HUES64 (cell line): Measurements from ENCODE around the gene NUP107.

Source experiments
- H3K27ac ChIP-seq: 2 replicates; pipeline ENCODE4 v1.7.0; 2013; ENCODE audit warnings: low read depth, low read length, inconsistent platforms
- H3K27me3 ChIP-seq: 2 replicates; pipeline ENCODE4 v1.6.1; 2013; ENCODE audit warnings: mild to moderate bottlenecking, low read length; ENCODE audit not compliant: insufficient read depth
- H3K36me3 ChIP-seq: 2 replicates; pipeline ENCODE4 v1.6.1; 2013; ENCODE audit warnings: mild to moderate bottlenecking, low read length; ENCODE audit not compliant: insufficient read depth
- H3K4me1 ChIP-seq: 2 replicates; pipeline ENCODE4 v1.6.1; 2013; ENCODE audit warnings: mild to moderate bottlenecking, low read length, moderate library complexity; ENCODE audit not compliant: insufficient read depth
- H3K4me3 ChIP-seq: 2 replicates; pipeline ENCODE4 v1.5.1; 2013; ENCODE audit warnings: mild to moderate bottlenecking, low read length, moderate library complexity
- H3K9ac ChIP-seq: 2 replicates; pipeline ENCODE4 v1.6.1; 2013; ENCODE audit warnings: mild to moderate bottlenecking, low read depth, low read length
- H3K9me3 ChIP-seq: 2 replicates; pipeline ENCODE4 v1.6.1; 2013; ENCODE audit warnings: low read depth, low read length; ENCODE audit not compliant: insufficient read depth
- WGBS: fragments of 150-250, 120-280 bp; methylation state at CpG from one replicate; pipeline ENCODE4 v1.1.7; 2013; ENCODE audit warnings: missing lambda C conversion rate; 5-methylcytosine and 5-hydroxymethylcytosine counted together

NUP107 gene

DNA sequence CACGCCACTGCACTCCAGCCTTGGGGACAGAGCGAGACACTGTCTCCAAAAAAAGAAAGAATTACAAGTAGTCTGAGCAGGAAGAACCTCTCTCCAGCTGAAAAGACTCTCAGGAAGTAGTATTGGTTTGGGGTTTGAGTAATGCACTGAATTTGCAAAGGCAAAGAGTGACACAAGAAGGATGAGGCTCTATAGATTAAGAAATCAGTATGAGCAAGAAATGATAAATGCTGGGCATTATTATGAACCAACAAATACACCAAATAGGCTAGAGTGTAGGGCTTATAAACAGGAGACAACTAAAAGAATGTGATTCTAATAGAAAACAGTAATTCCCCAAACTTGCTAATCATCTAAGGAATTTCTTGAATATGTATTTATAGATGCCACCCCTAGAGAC is 56.6 kb downstream of the NUP107 start:
- H3K27me3 ChIP-seq, result no peaks in the 10 kb centered on the region
- H3K9me3 ChIP-seq, result no peaks in the 10 kb centered on the region
- no peak overlapping the region for H3K27ac ChIP-seq
- no peak overlapping the region for H3K9ac ChIP-seq
- no peak overlapping the region for H3K4me3 ChIP-seq
- peaks cover 9% of the 10 kb centered on the region; the same call in 1 of the 2 replicates for H3K4me1 ChIP-seq
- WGBS, result 94% methylated on average over 2 of the region's 2 CpGs
- H3K36me3 ChIP-seq, result peaks cover 52% of the 10 kb centered on the region

DNA sequence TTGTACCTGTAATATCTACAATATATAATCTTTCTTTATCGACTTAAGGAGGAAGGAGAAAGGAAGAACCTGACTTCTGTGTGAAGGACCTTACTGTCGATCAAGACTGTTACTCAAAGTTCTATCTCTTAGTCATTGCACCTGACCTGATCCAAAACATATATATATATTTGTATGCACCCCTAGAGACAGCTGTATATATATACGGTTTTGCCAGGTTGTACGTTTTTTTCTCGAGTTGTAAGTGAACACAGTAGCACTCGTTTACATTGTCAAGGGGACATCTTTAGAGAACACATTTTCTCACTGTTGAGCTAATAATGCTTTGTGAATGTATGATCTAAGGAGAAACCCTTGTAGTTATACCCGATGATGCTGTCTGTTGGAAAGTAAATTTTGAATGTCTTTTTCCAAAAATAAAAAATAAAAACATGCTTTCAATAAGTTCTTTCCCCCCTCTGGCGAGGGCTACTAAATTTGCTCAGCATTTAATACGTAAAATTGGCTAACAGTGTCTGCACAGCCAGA is 58.7 kb downstream of the NUP107 start:
- 87% methylated on average over 6 of the region's 9 CpGs for WGBS
- Histone ChIP-seq H3K27me3 (no peaks in the 10 kb centered on the region), H3K36me3 (peaks cover 46% of the 10 kb centered on the region), H3K4me3 (peak overlapping the region; percentile 75), H3K9me3 (no peaks in the 10 kb centered on the region), H3K9ac (peak overlapping the region; percentile 77), H3K27ac (0 out of 2 replicates have a peak overlapping the region, but pooled peaks have one; percentile 9), H3K4me1 (peaks cover 9% of the 10 kb centered on the region; the same call in 1 of the 2 replicates)

DNA sequence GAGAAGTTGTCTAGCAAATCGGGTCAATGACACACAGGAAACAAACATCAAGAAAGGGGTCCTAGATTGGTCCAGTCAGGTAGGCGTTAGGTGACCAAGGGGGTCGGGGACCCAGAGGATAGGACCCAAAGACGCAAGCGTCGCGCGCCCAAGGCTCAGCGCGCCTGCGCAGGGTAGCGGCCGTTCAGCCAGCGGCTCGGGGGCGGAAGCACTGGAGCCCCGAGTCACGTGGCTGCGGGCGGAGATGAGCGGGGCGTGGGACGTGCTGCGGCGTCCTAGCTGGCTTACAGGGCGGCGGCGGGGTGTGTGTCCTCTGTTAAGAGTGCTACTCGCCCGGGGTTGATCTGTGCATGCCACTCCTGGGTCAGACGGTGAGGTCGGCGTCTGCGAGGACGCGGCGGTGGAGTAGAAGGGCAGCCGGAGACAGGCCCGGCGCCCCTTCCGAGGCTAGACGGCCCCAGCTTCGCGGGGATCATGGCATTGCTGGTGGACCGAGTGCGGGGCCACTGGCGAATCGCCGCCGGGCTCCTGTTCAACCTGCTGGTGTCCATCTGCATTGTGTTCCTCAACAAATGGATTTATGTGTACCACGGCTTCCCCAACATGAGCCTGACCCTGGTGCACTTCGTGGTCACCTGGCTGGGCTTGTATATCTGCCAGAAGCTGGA is 59.3 kb downstream of the NUP107 start, which contains the start of gene SLC35E3:
TSS of gene SLC35E3 (plus strand) at position 273 of the 668 bp plus-strand sequence. CDS start at position 475, 202 bp downstream.
- Histone ChIP-seq H3K9me3 (no peaks in the 10 kb centered on the region), H3K27me3 (no peaks in the 10 kb centered on the region), H3K36me3 (peaks cover 46% of the 10 kb centered on the region), H3K4me1 (peaks cover 9% of the 10 kb centered on the region; the same call in 1 of the 2 replicates), H3K4me3 (peak within 1 kb of the TSS; percentile 75), H3K9ac (peak within 1 kb of the TSS; percentile 77), H3K27ac (peak within 1 kb of the TSS; percentile 42; the same call in 1 of the 2 replicates)
- WGBS, result 3% methylated on average over 52 of the region's 52 CpGs

DNA sequence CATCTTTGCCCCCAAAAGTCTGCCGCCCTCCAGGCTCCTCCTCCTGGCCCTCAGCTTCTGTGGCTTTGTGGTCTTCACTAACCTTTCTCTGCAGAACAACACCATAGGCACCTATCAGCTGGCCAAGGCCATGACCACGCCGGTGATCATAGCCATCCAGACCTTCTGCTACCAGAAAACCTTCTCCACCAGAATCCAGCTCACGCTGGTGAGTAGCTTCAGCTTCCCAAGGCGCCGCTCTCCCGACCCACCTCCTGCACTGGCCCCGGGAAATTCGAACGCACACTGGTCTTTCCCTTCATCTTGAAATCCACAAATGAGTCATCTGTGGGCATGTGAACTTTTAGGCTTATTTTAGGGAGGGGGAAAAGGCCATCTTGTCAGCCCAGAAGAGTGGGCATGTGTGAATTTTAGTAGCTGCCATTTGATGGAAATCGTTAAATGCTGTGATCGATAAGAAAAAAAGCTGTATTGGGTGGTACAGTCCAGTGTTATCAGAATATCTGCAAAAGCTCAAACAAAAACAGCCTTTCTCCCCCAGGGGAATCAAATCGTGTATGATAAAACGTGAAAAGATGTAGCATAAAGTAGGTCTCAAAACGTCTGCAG is 59.9 kb downstream of the NUP107 start:
- Histone ChIP-seq H3K4me3 (peak overlapping the region; percentile 75), H3K4me1 (peaks cover 9% of the 10 kb centered on the region; the same call in 1 of the 2 replicates), H3K27ac (peak overlapping the region; percentile 42; the same call in 1 of the 2 replicates), H3K36me3 (peaks cover 43% of the 10 kb centered on the region), H3K9ac (peak overlapping the region; percentile 77), H3K27me3 (no peaks in the 10 kb centered on the region), H3K9me3 (no peaks in the 10 kb centered on the region)
- WGBS, result 12% methylated on average over 14 of the region's 15 CpGs

DNA sequence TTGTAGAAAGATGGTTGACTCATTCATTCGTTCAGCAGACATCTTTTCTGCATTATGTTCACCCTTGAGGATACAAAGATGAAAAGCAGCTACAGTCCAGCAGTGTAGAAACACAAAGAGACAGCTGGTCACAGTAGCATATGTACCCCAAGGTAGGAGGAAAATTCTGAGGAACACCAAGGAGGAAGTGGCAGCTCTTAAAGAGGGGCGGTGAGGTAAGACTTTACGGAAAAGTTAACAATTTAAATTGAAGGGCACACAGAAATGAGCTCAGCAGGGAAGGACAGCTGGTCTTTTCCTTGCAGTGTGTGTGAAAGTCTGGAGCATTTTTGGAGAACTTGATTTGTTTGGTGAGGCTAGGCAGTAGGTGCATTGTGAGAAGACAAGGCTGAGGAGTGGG is 62.7 kb downstream of the NUP107 start:
- peaks cover 9% of the 10 kb centered on the region; the same call in 1 of the 2 replicates for H3K4me1 ChIP-seq
- no peak overlapping the region for H3K9ac ChIP-seq
- H3K27ac ChIP-seq, result no peak overlapping the region
- H3K36me3 ChIP-seq, result peaks cover 40% of the 10 kb centered on the region
- no peak overlapping the region for H3K4me3 ChIP-seq
- H3K9me3 ChIP-seq, result no peaks in the 10 kb centered on the region
- no peaks in the 10 kb centered on the region for H3K27me3 ChIP-seq
- WGBS, result 91% methylated on average over 3 of the region's 3 CpGs

DNA sequence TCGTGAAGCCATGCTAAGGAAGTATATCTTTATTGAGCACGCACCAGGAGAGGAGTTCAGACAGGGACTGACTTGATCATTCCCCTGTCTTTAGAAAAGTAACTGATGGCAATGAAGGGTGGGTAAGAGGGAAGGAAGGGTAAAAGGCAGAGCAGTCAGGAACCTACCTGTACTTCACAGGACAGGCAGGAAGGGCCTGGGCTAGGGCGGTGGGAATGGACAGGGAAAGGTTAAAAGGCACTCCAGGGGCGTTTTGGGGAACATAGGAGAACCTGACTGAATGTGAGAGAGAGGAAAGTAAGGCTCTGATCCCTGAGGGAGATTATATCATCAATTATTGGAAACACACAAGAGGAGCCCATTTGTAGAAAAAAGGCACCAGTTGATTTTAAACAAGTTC is 63.1 kb downstream of the NUP107 start:
- H3K27ac ChIP-seq, result no peak overlapping the region
- WGBS, result 95% methylated on average over 4 of the region's 4 CpGs
- no peaks in the 10 kb centered on the region for H3K27me3 ChIP-seq
- H3K9me3 ChIP-seq, result no peaks in the 10 kb centered on the region
- no peak overlapping the region for H3K4me3 ChIP-seq
- H3K9ac ChIP-seq, result no peak overlapping the region
- H3K36me3 ChIP-seq, result peaks cover 44% of the 10 kb centered on the region
- peaks cover 9% of the 10 kb centered on the region; the same call in 1 of the 2 replicates for H3K4me1 ChIP-seq

DNA sequence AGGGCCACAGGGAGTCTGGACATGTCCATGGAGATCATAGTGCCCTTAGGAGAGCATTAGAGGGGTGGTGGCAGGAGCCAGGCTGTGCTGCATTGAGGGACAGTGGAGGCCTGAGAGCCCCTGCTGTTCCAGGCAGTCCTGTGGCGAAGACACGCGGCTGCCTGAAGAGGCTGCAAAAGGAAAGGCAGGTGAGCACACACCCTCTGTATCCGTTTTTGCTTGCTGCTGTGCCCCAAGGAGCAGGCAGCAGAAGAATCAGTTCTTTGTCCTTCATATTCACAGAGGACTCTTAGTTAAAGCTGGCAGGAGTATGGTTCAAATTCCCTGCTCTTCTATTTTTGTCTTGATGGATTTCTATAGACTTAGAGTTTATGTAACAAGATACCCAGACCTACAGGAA is 63.7 kb downstream of the NUP107 start:
- WGBS, result 85% methylated on average over 4 of the region's 4 CpGs
- no peak overlapping the region for H3K9ac ChIP-seq
- H3K4me3 ChIP-seq, result no peak overlapping the region
- H3K9me3 ChIP-seq, result no peaks in the 10 kb centered on the region
- no peak overlapping the region for H3K27ac ChIP-seq
- peaks cover 9% of the 10 kb centered on the region; the same call in 1 of the 2 replicates for H3K4me1 ChIP-seq
- no peaks in the 10 kb centered on the region for H3K27me3 ChIP-seq
- H3K36me3 ChIP-seq, result peaks cover 51% of the 10 kb centered on the region

DNA sequence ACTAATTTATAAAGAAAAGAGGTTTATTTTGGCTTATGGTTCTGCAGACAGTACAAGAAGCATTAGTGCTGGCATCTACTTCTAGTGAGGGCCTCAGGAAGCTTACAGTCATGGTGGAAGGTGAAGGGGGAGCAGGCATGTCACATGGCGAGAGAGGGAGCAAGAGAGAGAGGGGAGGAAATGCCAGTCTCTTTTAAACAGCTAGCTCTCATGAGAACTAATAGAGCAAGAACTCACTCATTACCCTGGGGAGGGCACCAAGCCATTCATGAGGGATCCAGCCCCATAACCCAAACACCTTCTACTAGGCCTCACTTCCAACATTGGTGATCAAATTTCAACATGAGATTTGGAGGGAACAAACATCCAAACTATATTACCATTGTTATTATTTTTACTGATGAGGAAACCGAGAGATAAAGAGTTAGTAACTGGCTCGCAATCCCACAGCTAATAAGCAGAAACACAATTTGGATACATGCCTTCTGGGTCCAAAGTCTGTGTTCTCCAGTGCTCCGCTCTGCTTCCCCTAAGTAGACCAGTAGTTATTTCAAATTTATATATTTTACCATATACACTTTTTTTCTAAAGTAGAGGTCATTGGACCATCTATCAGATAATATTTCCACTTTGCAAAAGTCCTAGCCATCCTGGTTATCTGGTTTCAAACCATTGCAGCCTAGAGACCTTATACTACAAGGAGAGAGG is 68.9 kb downstream of the NUP107 start:
- 93% methylated on average over 3 of the region's 4 CpGs for WGBS
- peaks cover 75% of the 10 kb centered on the region for H3K36me3 ChIP-seq

DNA sequence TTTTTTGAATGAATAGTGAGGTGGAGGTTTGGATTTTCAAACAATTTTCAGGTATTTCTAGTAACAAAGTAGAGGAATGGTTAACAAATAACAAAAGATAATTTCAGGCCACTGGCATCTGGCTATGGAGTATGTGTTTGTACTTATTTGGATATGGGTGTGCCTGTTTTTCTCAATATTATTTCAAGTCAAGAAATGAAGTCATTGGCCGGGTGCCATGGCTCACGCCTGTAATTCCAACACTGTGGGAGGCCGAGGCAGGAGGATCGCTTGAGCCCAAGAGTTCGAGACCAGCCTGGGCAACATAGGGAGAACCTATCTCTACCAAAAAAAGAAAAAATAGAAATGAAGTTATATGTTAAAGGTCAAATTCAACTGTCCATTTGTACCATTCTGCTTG is 73.1 kb downstream of the NUP107 start:
- no peaks in the 10 kb centered on the region for H3K27me3 ChIP-seq
- no peaks in the 10 kb centered on the region for H3K4me1 ChIP-seq
- WGBS, result 98% methylated on average over 5 of the region's 5 CpGs
- no peak overlapping the region for H3K9ac ChIP-seq
- H3K9me3 ChIP-seq, result no peaks in the 10 kb centered on the region
- peaks cover 78% of the 10 kb centered on the region for H3K36me3 ChIP-seq
- no peak overlapping the region for H3K4me3 ChIP-seq
- no peak overlapping the region for H3K27ac ChIP-seq

More for the DNA sequence above, 68.9 kb downstream of the NUP107 start:
- H3K9me3 ChIP-seq, result no peaks in the 10 kb centered on the region
- H3K27ac ChIP-seq, result no peak overlapping the region
- no peaks in the 10 kb centered on the region for H3K27me3 ChIP-seq
- no peak overlapping the region for H3K9ac ChIP-seq
- H3K4me3 ChIP-seq, result no peak overlapping the region
- no peaks in the 10 kb centered on the region for H3K4me1 ChIP-seq

DNA sequence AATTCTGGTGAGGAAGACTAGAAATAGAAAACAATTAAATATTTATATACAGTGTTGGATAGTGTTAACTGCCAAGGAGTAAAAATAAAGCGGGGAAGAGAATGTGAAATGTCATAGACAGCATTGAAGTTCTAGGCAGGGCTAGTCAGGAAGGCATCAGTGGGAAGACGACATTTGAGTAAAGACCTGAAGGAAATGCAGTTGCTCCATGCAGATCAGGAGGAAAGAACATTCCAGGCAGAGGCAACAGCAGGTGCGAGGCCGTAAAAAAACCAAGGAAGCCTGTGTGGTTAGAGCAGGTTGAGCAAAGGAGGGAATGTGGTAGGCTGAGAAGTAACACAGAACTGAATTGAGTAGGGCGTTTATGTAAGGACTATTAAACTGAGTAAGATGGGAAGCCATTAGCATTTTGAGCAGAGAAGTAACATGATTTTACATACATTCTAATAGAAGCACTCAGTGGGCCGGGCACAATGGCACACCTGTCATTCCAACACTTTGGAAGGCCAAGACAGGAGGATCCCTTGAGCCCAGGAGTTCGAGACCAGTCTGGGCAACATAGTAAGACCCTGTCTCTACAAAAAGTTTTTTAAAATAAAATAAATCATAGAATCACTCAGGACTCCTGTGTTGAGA is 74.1 kb downstream of the NUP107 start:
- Histone ChIP-seq H3K27me3 (no peaks in the 10 kb centered on the region), H3K27ac (no peak overlapping the region), H3K4me1 (no peaks in the 10 kb centered on the region), H3K9me3 (no peaks in the 10 kb centered on the region), H3K9ac (no peak overlapping the region), H3K4me3 (no peak overlapping the region), H3K36me3 (peaks cover 71% of the 10 kb centered on the region)
- WGBS, result 88% methylated on average over 7 of the region's 7 CpGs
